ENCODE measurements around the gene PRKN.

PRKN gene

DNA sequence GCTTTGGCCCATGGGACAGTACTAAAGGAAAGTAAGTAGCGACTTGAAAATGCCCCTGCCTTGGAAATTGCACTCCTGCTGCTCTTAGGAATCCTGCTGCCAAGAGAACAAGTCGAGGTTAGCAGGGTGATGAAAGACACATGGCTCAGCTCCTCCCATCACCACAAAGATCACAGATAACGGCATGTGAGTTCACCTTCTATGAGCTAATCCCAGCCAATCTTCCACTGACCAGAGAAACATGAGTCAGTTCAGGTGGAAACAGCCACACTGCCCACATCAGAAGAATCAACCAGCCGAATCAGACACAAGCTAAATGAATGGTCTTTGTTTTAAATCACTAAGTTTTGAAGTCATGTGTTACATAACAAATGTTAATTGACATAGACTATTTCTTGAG lies 106.3 kb downstream of the PRKN start:
- DNase-seq (ENCODE audit: low read depth in 2 of 2, low spot score in 1 of 2) = no peak

DNA sequence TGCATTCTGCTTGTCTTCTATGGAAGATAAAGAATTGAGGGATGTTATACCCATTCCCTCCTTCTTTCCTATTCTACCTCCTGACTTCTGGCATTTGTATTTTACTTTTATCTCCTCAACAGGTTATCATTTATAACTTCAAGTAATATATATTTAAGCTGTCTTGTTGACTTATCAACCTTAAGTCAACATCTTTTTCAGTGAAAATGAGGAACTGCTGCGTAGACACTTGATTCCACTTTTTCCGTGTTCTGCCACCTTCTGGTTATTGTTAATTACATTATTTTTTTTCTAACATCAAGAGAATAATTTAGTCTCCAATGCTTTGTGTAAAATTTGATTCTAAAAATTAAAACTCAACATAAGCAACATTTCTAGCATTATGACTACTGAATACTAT lies 107.5 kb downstream of the PRKN start:
- DNase-seq (ENCODE audit: low read depth in 2 of 2, low spot score in 1 of 2) = no peak

DNA sequence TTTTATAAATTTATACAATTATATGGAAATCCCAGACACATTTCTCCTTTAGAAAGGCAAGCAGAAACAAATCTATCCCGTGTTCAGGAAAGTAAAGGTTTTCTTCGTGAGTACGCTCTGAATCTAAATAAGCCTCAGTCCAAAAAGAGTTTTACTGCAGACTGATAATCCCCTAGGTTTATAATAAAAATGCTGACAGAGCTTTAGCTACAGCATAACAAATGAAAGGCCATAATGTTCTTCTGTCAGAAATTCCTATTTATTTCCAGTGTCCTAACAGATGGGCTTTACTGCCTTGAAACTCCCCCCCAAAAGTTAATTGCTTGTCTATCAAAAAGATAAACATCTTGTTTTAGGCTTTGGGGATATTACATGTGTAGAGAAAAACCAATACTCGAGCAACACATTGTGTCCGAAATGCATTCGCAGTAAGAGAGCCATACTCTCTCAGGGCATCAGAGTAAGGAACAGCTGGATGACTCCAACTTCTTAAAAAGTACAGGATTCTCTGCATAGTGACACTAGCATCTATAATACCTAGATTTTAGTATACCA lies 109.0 kb downstream of the PRKN start:
- no peak for DNase-seq (ENCODE audit: low read depth in 2 of 2, low spot score in 1 of 2)

DNA sequence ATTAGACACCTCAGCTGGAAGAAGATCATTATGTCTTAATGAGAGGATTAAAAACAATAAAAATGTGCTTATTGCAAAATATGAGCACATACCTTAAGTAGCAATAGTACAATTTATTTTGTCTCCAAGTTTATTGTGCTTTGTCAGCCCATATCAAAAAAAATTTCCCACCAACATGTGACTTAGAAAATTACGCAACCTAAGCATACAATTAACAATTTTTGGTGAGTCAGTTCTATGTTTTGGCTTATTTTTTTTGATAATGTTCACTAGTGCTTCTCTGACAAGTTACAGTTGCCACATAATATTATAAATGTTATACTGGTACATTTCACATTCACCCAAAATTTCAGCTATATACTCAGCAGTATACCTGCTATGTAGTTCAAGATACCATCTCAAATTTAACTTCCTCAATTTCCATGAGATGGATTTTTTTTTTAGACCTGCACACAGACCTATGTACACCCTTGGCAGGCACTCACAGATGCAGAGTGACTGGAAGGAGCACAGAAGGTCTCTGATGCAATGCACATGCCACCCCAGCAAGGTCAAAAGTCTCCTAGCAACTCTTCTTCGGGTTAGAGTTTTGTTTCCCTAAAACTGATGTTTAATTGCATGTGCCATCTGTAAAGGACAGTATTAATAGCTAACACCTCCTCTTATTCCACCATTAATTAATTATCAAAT lies 112.4 kb downstream of the PRKN start:
- DNase-seq (ENCODE audit: low read depth in 2 of 2, low spot score in 1 of 2) = no peak

DNA sequence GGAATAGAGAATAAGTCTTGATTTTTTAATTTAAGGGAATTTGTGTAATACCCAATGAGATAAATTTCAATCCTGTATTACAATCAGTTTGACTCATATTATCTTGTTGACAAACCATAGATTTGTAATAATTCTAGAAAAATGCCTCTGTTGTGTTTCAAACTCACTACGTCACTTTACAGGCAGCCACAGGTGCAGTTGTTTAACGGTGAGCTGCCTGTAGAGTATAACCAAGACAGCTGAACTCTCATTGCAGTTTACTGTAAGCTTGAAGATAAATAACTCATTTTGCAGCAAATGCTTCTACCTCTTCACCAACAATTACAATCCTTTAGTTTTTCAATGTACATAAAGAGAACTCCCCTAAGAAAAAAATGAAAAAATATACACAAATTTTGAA lies 114.3 kb downstream of the PRKN start:
- no peak for DNase-seq (ENCODE audit: low read depth in 2 of 2, low spot score in 1 of 2)

DNA sequence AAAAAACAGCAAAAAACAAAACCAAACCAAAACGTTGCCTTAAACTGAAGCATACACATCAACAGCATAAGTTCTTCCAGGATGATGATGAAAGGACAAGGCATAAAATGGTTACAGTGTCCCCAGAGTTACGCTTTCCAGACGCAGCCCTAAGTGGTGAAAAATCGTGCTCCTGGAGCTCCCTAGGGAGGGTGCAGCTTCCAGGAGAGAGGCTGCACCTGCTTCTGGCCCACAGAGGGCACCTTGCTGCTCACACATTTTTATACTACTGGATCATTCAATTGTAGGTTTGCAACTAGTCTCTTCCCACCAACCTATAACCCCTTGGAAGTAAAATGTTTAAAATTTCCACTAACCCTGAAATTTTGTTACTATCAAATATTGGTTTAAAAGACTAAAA lies 115.0 kb downstream of the PRKN start:
- no peak for DNase-seq (ENCODE audit: low read depth in 2 of 2, low spot score in 1 of 2)

DNA sequence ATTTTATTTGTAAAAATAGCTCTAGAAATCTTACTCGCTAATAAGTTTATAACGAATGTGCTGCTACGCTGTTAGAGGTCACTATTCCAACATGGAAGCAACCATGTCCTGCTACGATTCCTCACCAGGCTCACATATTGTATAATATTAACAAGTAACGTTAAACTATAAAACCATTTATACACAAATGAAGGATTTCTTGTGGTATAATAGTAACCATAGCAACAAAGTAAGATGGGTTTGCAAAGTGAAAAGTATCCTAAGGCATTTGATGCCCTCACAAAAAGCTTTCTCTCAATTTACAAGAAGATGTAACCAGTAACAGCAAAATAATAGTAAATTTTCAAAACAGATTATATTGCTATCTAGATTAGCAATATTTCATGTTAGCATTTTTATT lies 117.2 kb downstream of the PRKN start:
- no peak for DNase-seq (ENCODE audit: low read depth in 2 of 2, low spot score in 1 of 2)

DNA sequence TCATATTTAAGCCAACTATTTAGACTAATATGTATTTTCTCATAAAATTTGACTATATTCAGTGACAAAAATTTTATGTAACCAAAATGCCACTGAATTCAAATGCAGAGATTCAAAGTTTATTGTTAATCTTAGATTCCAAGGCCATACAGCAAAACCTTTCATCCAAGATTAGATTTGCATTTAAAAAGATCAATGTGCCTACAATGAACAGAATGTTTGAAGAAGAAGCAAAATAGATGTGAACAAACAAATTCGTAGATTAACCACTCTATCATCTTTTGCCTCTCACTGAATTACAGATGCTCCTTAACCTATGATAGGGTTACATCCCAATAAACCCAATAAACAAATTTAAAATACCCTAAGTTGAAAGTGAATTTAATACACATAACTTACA lies 121.7 kb downstream of the PRKN start:
- no peak for DNase-seq (ENCODE audit: low read depth in 2 of 2, low spot score in 1 of 2)

DNA sequence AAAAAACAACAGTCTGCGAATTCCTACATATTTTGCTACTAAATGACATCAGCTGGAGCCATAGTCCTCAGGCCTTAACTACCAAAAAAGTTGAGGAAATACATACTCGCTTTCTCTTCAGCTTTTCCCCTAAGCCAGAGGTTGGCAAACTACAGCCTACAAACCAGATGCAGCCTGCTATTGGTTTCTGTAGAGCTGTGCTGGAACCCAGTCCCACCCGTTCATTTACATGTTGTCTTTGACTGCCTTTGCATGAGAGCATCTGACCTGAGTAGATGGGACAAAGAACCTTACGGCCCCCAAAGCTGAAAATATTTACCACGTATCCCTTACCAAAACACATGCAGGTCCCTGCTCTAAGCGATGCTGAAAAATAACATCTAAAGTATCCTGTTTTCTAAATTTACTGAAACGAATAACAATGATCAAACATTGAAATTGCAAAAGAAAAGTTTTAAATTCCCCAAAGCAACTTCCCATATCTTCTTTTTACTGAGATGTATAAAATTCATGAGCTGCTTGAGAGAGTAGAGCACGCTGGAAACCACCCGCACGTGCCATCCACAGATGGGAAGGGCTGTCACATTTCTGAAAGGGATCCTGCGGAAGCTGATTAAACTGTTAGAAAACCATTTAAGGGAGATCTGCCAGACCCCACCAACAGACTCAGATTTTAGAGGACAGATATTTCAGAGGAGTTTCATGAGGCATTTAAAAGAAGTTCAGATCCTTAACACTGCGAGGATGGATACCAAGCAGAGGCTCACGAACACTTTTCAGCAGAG lies 124.1 kb downstream of the PRKN start:
- no peak for DNase-seq (ENCODE audit: low read depth in 2 of 2, low spot score in 1 of 2)

DNA sequence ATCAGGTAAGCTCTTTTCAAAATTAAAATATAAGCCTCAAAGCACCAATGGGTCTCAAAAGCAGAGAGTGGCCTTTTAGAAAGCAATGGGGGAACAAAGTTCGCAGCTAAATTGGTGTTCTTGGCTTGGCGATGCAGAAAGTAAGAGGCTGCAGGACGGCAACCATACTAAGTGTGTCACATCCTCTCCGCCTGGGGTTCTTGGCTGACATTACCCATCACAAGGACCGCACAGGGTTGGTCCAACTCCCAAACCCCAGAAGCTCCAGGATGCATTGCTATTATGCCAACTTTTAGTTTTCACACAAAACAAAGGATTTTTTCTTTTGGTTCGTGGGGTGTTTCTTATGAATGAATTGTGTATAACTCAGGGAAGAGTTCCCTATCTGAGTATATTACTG lies 124.8 kb downstream of the PRKN start:
- no peak for DNase-seq (ENCODE audit: low read depth in 2 of 2, low spot score in 1 of 2)

DNA sequence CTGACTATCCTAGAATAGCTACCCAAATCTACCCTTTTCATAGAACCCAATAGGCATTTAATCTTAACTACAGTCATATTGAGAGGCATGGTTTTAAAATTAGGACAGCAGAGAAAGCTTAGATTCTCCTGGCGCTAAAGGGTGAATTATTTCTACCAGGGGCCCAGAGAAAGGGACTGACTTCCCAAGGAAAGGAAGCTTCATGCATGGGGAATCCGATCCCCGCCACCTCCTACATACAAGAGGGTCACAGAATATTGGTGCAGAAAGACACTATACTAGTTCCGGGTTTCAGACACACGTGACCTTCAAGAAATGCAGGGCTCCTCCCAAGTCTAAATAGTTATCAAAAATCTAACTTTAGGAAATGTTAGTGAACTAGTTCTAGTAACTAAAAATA lies 130.9 kb downstream of the PRKN start:
- no peak for DNase-seq (ENCODE audit: low read depth in 2 of 2, low spot score in 1 of 2)

DNA sequence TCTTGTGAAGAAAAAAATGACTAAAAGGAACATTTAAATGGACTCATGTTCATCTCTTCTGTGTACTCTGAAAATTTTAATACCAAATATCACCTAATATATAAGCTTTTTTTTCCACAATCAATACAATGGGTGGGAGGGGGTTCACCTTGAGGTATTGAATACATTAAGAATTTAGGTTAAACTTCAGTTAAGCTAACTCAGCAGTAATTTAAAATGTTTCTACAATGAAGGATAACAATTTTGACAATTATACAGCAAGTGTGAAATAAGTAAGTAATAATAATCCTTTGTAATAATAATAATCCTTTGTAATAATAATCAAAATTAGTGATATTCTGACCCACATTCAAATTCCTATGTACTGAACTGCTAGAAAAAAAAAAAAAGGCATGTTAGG lies 136.0 kb downstream of the PRKN start:
- DNase-seq (ENCODE audit: low read depth in 2 of 2, low spot score in 1 of 2) = no peak

DNA sequence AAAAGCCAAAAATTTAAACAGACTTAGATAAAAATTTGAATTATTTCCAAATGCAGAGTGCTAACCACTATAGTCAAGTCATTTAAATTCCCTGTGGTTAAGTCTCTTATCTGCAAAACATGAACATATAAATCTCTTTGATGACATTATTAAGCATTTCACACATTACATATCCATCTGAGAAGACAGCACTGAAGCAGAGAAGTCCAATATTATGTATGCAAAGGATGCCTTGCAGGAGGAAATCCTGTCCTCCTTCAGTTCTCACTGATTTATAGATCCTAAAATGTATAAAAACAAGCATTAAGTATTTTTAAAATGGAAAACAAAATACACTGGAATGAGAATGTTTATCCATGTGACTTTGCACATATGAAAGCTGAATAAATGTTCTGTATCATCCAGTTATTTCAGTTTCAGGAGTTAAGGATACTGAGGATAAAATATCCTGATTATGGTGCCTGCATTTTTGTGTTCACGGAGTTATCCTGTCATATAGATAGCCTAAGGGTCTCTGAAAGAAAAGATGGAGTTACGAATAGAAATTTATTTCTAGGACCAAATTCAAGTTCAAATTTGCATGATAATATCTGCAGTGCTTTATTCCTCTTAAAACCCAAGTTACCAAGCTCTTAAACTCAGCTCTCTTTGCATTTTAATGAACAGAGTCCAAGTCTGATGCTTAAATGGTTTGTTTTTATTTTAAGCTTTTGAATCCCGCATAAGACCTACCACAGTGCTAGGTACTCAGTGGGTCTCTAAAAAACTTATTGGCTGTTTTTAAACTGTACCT lies 145.4 kb downstream of the PRKN start:
- no peak for DNase-seq (ENCODE audit: low read depth in 2 of 2, low spot score in 1 of 2)

DNA sequence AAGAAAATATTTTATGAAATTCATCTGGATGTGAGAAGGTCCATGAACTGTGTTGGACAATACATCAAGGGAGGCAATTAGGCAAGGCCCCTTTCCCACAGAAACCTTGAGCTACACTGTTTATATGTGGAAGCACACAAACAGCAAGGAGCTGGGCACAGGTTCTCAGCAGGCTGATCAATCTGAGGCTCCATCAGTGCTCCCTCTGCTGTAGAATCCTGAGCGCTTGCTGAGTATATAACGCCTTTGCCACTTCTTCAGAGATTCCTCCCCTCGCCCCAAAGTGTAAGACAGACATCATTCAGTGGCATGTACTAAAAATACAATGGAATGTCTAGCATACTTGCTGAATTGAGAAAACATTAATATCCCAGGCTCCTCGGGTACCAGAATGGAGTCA lies 146.9 kb downstream of the PRKN start:
- no peak for DNase-seq (ENCODE audit: low read depth in 2 of 2, low spot score in 1 of 2)

DNA sequence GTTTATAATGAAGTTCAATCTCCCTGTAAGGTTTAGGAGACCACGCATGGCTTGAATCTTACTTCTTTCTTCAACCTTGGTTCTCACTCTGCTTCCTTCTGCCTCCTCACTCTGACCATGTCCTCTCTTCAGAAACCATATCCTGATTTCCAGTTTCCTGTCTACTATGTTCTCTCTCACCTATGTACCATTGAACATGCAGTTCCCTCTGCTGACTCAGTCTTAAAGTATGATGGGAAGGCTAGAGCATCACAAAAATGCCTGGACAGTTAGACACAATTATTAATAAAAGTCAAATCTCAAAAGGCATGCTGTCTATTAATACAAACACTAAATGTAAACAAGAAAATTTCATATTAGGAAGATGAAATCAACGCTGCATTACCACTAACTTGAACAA lies 151.6 kb downstream of the PRKN start:
- DNase-seq (ENCODE audit: low read depth in 2 of 2, low spot score in 1 of 2) = no peak

DNA sequence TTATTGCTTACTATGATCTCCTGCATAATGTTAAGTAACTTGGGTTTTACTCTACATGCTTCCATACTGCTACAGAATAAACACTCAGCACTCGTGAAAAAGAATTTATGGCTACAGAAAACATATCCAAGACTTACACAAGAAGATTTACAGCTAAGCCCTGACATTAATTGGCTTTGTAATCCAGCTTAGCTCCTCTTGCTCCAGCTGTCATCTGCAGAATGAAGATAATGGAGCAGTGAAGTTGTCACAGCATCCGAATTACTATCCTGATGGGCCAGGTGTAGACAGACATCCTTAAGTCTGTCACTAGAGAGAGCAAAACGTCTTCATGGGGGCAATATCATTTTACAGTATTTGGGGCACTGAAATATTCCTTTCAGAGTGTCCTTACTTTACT lies 155.3 kb downstream of the PRKN start:
- no peak for DNase-seq (ENCODE audit: low read depth in 2 of 2, low spot score in 1 of 2)

DNA sequence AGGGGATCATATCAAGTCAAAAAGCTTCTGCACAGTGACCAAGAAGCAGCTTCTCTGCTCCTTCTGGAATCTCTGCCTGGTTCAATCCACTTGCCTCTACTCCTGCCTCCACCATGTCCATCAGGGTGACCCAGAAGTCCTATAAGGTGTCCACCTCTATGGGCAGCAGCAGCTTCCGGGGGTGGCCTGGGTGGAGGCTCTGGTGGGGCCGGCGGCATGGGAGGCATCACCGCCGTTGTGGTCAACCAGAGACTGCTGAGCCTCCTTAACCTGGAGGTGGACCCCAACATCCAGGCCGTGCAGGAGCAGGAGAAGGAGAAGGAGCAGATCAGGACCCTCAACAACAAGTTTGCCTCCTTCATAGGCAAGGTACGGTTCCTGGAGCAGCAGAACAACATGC lies 159.3 kb downstream of the PRKN start:
- DNase-seq (ENCODE audit: low read depth in 2 of 2, low spot score in 1 of 2) = no peak

DNA sequence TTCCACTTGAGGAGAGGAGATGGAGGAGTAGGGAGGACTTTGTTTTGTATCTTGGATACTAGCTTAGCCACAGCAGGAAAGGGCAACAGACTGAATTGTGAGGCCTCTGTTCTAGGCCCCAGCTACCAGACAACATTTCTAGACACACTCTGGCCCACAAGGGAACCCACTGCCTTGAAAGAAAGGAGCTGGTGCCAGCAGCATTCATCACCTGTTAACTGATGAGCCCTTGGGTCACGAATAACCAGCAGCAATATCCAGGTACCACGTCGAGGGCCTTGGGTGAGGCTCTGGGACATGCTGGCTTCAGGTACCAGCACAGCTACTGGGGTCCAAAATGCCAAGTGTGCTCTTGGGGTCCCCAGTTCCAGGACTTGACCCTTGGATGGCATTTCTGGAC lies 165.5 kb downstream of the PRKN start:
- no peak for DNase-seq (ENCODE audit: low read depth in 2 of 2, low spot score in 1 of 2)

DNA sequence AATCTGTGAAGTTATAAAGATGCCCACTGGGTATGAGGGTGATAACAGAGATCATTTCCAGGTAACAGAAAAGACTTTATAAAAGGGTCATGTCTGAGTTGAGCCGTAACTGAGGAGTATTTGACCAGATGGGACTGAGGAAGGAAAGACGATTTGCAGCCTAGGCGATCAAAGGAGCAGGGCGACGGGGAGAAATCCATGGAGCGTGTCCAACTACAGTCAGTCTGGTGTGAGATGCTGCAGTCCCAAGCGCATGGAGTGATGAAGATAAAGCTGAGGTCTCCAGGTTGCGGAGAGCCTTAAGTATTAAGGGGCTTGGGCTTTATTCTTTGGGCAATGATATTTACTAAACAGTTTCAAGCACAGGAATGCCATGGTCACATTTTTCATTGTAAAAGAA lies 166.7 kb downstream of the PRKN start:
- DNase-seq (ENCODE audit: low read depth in 2 of 2, low spot score in 1 of 2) = no peak

DNA sequence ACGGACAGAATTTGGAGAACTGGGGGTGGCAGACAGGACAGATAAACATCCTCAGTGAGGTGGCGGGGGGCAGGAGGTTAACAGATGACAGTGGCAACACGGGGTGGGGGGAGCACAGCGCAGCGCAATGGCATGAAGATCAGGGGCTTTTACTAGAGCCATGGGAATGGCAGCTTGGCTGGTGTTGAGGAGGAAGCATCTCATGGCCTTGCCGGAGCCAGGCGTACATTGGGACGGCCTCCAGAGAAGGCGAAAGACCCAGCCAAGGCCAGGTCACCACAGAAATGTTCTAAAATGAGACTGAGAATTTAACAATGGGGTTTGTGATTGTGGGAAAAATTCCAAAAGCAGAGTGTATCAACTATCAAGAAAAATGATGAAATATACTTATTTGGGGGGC lies 173.0 kb downstream of the PRKN start:
- DNase-seq (ENCODE audit: low read depth in 2 of 2, low spot score in 1 of 2) = no peak

DNA sequence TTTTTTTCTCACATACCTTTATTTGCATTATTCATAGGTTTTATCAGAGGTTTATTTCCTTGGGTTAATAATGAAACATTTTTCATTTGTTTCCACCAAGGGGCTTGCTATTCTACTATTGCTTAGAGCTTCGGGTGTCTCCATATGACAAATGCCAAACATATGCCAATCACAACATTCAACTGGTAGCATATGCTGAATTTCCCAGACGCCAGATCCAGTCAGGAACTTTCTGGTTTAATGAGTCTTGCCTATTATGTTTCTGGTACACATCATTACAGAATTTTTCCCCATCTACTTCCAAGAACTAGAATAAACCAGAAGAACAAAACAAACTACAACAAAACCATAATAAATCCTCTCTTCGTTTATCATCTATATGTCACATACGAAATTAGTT lies 180.7 kb downstream of the PRKN start:
- no peak for DNase-seq (ENCODE audit: low read depth in 2 of 2, low spot score in 1 of 2)

DNA sequence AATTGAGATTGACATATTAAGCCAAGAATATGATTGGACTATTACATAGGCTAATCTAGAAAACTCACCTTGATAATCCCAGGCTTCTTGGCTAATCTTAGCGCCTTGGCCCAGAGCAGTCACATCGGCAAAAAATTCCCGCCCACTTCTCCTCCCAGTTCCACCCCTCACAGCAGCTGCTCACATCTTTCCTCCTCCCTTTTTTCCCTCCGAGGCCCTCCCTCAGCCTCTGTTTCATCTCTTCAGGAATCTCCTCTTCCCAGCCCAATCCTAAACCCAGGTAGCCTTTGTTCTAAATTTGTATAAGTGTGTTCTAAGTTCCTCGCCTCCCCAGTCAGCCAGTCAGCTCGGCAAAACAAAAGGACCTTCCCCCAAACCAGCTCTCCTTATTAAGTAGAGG lies 184.3 kb downstream of the PRKN start:
- DNase-seq (ENCODE audit: low read depth in 2 of 2, low spot score in 1 of 2) = no peak

All from stimulated activated CD8-positive, alpha-beta memory T cell treated with anti-CD3 and anti-CD28 coated beads, Interleukin-4, amount 100 ng/mL, for 1 hour (primary cell).